Measurements from ENCODE around the gene NOL3. TPM values are rescaled to one million over a fixed set of nuclear protein-coding genes. Genes with fewer than 3 reads are reported as not detected.

Gene NOL3
- total and polyA plus RNA-seq, 4 donors: 25.3 to 51.9 (median 41.2) TPM

DNA sequence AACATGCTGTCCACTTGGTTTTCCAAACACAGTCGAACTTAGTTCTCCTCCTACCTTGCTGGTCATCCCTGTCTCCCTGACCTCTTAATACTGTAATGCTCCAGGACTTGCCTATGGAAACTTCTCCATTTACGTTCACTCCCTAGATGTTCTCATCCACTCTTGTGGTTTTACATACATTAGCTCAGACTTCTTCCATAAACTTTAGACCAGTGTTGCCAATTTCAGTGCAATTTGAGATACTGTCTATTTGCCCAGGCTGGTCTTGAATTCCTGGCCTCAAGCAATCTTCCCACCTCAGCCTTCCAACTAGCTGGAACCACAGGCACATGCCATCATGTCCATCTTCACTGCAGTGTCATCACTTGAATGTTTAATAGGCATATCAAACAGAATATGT is 11.9 kb downstream of the NOL3 start:
- H3K27ac ChIP-seq (ENCODE audit: low read depth in 1 of 2, low read length in 1 of 2): no peak overlapping the region
- H3K36me3 ChIP-seq (ENCODE audit: control insufficient read depth in 4 of 4, insufficient read depth in 4 of 4, low read length in 4 of 4): no peaks in the 10 kb centered on the region
- no peak overlapping the region for H3K4me3 ChIP-seq
- WGBS, 2 donors: 71 to 82% methylated on average over 2 of the region's 2 CpGs
- TF ChIP-seq, protein P1, sequence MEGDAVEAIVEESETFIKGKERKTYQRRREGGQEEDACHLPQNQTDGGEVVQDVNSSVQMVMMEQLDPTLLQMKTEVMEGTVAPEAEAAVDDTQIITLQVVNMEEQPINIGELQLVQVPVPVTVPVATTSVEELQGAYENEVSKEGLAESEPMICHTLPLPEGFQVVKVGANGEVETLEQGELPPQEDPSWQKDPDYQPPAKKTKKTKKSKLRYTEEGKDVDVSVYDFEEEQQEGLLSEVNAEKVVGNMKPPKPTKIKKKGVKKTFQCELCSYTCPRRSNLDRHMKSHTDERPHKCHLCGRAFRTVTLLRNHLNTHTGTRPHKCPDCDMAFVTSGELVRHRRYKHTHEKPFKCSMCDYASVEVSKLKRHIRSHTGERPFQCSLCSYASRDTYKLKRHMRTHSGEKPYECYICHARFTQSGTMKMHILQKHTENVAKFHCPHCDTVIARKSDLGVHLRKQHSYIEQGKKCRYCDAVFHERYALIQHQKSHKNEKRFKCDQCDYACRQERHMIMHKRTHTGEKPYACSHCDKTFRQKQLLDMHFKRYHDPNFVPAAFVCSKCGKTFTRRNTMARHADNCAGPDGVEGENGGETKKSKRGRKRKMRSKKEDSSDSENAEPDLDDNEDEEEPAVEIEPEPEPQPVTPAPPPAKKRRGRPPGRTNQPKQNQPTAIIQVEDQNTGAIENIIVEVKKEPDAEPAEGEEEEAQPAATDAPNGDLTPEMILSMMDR (IDR thresholded peaks at IDR 0.05; ENCODE audit: control extremely low read depth, extremely low read depth): no peak
- ATAC-seq (ENCODE audit: insufficient read depth, low FRiP score) (no peak), DNase-seq (no peak)
- H3K9ac ChIP-seq (ENCODE audit: insufficient read depth in 1 of 2, low read length in 2 of 2): no peak overlapping the region
- H3K9me3 ChIP-seq (ENCODE audit: control insufficient read depth in 4 of 4, insufficient read depth in 3 of 4, low read length in 3 of 4): no peaks in the 10 kb centered on the region
- H3K27me3 ChIP-seq (ENCODE audit: control insufficient read depth in 3 of 3, insufficient read depth in 3 of 3, low read length in 2 of 3): no peaks in the 10 kb centered on the region
- peaks cover 0 to 48% (median 12%) of the 10 kb centered on the region in 5 donors for H3K4me1 ChIP-seq (ENCODE audit: control insufficient read depth in 5 of 5, insufficient read depth in 5 of 5, low read length in 5 of 5)

DNA sequence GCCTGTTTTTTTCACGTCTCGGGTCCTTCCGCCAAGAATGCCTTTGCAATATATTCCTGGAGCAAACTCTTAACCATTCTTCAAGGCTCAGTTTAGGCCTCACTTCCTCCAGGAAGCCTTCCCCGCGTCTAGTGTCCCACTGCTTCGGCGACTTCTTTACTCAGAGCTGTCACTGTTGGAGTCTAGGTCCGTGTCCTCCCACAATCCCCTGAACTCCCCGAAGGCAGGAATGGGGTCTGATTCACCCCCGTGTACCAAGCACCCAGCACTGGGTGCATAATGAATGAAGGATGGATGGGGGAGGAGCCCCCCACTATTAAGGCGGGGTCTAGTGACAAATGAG is 12.9 kb downstream of the NOL3 start:
- 4 to 5% methylated on average over 11 of the region's 11 CpGs for WGBS, 2 donors
- DNase-seq: no peak
- peak overlapping the region in 1 of 2 donors; percentile 59 for H3K9ac ChIP-seq (ENCODE audit: insufficient read depth in 1 of 2, low read length in 2 of 2)

DNA sequence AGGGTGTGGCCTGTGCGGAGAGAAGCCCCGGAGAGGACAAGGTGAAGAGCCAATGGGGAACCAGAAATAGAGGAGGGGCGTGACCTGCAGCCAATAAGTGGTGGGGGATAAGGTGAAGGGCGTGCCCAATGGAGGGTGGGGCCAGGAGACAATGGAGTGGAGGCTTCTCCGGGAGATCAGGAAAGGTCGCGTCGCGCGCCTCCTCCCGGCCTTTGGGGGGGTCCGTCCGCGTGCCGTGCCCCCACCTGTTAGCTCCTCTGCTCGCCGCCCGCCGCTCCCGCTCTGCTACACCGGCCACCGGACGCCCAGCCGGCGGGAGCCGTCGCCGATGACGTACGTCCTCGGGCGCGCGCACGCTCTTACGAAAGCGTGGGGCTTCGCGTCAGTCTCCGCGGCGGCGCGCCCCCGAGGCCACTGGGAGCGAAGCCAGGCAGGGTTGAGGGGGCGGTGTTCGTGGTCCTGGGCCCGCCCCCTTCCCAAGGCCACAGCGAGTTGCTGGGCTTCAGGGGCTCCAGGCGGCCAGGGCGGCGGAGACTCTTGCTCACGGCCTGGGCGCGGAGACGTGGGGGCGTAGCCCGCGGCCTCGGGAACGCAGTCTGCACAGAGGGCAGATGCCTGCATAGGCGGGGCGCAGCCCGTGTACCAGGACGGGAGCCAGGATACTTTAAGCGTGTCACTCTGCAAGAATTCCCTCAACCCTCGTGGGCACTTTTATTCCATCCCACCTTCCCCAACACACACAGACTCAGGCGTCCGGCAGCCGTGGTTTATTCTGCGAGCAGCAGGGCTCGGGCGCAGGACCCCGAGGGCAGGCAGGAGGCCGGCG is 13.5 kb downstream of the NOL3 start, which contains the start of gene MATCAP1:
TSS of gene MATCAP1 (minus strand) at position 337 of the 826 bp plus-strand sequence. CDS start 3,353 bp downstream, outside the sequence.
- DNase-seq (peak; percentile 96 to 98 (median 98)), ATAC-seq (ENCODE audit: insufficient read depth, low FRiP score) (peak; percentile 95)
- TF ChIP-seq, protein P1 (IDR thresholded peaks at IDR 0.05; ENCODE audit: control extremely low read depth, extremely low read depth): no peak
- H3K4me3 ChIP-seq: peak within 1 kb of the TSS; percentile 59
- H3K9ac ChIP-seq (ENCODE audit: insufficient read depth in 1 of 2, low read length in 2 of 2): peak within 1 kb of the TSS; percentile 59 to 74
- H3K36me3 ChIP-seq (ENCODE audit: control insufficient read depth in 4 of 4, insufficient read depth in 4 of 4, low read length in 4 of 4): no peaks in the 10 kb centered on the region
- 0 to 1% methylated on average over 73 to 77 of the region's 77 CpGs for WGBS, 2 donors
- peak within 1 kb of the TSS; percentile 92 to 95 for H3K27ac ChIP-seq (ENCODE audit: low read depth in 1 of 2, low read length in 1 of 2)
- H3K4me1 ChIP-seq (ENCODE audit: control insufficient read depth in 5 of 5, insufficient read depth in 5 of 5, low read length in 5 of 5): peaks cover 0 to 35% (median 12%) of the 10 kb centered on the region in 5 donors
- no peaks in the 10 kb centered on the region for H3K27me3 ChIP-seq (ENCODE audit: control insufficient read depth in 3 of 3, insufficient read depth in 3 of 3, low read length in 2 of 3)
- H3K9me3 ChIP-seq (ENCODE audit: control insufficient read depth in 4 of 4, insufficient read depth in 3 of 4, low read length in 3 of 4): no peaks in the 10 kb centered on the region

More for the DNA sequence above, 12.9 kb downstream of the NOL3 start:
- H3K27ac ChIP-seq (ENCODE audit: low read depth in 1 of 2, low read length in 1 of 2): peak overlapping the region in 1 of 2 donors; percentile 61
- H3K4me1 ChIP-seq (ENCODE audit: control insufficient read depth in 5 of 5, insufficient read depth in 5 of 5, low read length in 5 of 5): peaks cover 0 to 41% (median 12%) of the 10 kb centered on the region in 5 donors
- no peaks in the 10 kb centered on the region for H3K9me3 ChIP-seq (ENCODE audit: control insufficient read depth in 4 of 4, insufficient read depth in 3 of 4, low read length in 3 of 4)
- no peaks in the 10 kb centered on the region for H3K27me3 ChIP-seq (ENCODE audit: control insufficient read depth in 3 of 3, insufficient read depth in 3 of 3, low read length in 2 of 3)
- H3K4me3 ChIP-seq: no peak overlapping the region
- no peaks in the 10 kb centered on the region for H3K36me3 ChIP-seq (ENCODE audit: control insufficient read depth in 4 of 4, insufficient read depth in 4 of 4, low read length in 4 of 4)
- TF ChIP-seq, protein P1 (IDR thresholded peaks at IDR 0.05; ENCODE audit: control extremely low read depth, extremely low read depth): no peak
- no peak for ATAC-seq (ENCODE audit: insufficient read depth, low FRiP score)

Data from lung (tissue), 12 donors.